Measurements from ENCODE around the gene YIPF1.

The YIPF1 gene

GRCh38 chr1:53889304-53890298, at the start of gene YIPF1:
YIPF1 (minus strand) TSS chr1:53889797; CDS start chr1:53888937, 860 bp downstream.
- in situ Hi-C loops (cut with HindIII; ENCODE audit: low sequenced_read_pairs) = no loop called here
- peak; percentile 95 for DNase-seq (ENCODE audit: low read depth, low spot score)
- peak within 1 kb of the TSS; percentile 97 for H3K4me3 ChIP-seq (ENCODE audit: low read depth, low read length)
- TF ChIP-seq CTCF (IDR thresholded peaks at IDR 0.05; ENCODE audit: low read depth, low read length) = no peak

GRCh38 chr1:53938136-53938830, 48.7 kb upstream of the YIPF1 start:
- H3K4me3 ChIP-seq (ENCODE audit: low read depth, low read length) = no peak overlapping the region
- TF ChIP-seq CTCF (IDR thresholded peaks at IDR 0.05; ENCODE audit: low read depth, low read length) = no peak
- DNase-seq (ENCODE audit: low read depth, low spot score) = peak; percentile 73
- in situ Hi-C loops (cut with HindIII; ENCODE audit: low sequenced_read_pairs) = no loop called here

- H3K4me3 ChIP-seq (ENCODE audit: low read depth, low read length) = no peak overlapping the region
- no peak for TF ChIP-seq CTCF (IDR thresholded peaks at IDR 0.05; ENCODE audit: low read depth, low read length)
- DNase-seq (ENCODE audit: low read depth, low spot score) = no peak
- in situ Hi-C loops (cut with HindIII; ENCODE audit: low sequenced_read_pairs) = no loop called here
Measured at GRCh38 chr1:53936430-53936829, 46.8 kb upstream of the YIPF1 start.

GRCh38 chr1:53934170-53934765, 44.7 kb upstream of the YIPF1 start:
- TF ChIP-seq CTCF (IDR thresholded peaks at IDR 0.05; ENCODE audit: low read depth, low read length) = no peak
- no peak overlapping the region for H3K4me3 ChIP-seq (ENCODE audit: low read depth, low read length)
- DNase-seq (ENCODE audit: low read depth, low spot score) = no peak
- in situ Hi-C loops (cut with HindIII; ENCODE audit: low sequenced_read_pairs) = no loop called here

- DNase-seq (ENCODE audit: low read depth, low spot score) = no peak
- no peak overlapping the region for H3K4me3 ChIP-seq (ENCODE audit: low read depth, low read length)
- in situ Hi-C loops (cut with HindIII; ENCODE audit: low sequenced_read_pairs) = no loop called here
- TF ChIP-seq CTCF (IDR thresholded peaks at IDR 0.05; ENCODE audit: low read depth, low read length) = no peak
Measured at GRCh38 chr1:53931523-53931922, 41.9 kb upstream of the YIPF1 start.

- H3K4me3 ChIP-seq (ENCODE audit: low read depth, low read length) = no peak overlapping the region
Measured at GRCh38 chr1:53930932-53931331, 41.3 kb upstream of the YIPF1 start.

More at GRCh38 chr1:53930932-53931331, 41.3 kb upstream of the YIPF1 start:
- in situ Hi-C loops (cut with HindIII; ENCODE audit: low sequenced_read_pairs) = no loop called here
- no peak for TF ChIP-seq CTCF (IDR thresholded peaks at IDR 0.05; ENCODE audit: low read depth, low read length)
- DNase-seq (ENCODE audit: low read depth, low spot score) = no peak
